Measurements from ENCODE around the gene FOXI3.
A peak's percentile ranks its signal among the peaks of the same experiment; 100 is the strongest.

FOXI3 gene

DNA sequence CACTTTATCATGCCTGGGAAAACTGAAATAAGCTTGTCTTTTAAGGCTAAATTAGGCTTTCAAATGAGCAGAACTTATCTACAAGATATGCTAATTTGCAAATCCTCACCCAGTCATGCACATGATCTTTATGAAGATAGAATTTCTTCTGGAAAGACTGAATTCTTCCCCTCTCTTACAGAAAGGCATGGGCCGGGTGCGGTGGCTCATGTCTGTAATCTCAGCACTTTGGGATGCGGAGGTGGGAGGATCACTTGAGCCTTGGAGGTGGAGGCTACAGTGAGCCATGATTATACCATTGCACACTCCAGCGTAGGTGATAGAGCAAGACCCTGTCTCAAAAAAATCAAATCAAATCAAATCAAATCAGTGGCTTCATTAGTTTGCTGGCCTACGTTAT, 11.7 kb upstream of the FOXI3 start:
- Mint-ChIP-seq H3K27me3 (ENCODE audit: low read depth) (peaks cover 9% of the 10 kb centered on the region), H3K4me1 (no peaks in the 10 kb centered on the region), H3K9me3 (no peaks in the 10 kb centered on the region), H3K27ac (no peak overlapping the region), H3K36me3 (ENCODE audit: low read depth) (no peaks in the 10 kb centered on the region), H3K4me3 (no peak overlapping the region)
- TF ChIP-seq, protein P1, sequence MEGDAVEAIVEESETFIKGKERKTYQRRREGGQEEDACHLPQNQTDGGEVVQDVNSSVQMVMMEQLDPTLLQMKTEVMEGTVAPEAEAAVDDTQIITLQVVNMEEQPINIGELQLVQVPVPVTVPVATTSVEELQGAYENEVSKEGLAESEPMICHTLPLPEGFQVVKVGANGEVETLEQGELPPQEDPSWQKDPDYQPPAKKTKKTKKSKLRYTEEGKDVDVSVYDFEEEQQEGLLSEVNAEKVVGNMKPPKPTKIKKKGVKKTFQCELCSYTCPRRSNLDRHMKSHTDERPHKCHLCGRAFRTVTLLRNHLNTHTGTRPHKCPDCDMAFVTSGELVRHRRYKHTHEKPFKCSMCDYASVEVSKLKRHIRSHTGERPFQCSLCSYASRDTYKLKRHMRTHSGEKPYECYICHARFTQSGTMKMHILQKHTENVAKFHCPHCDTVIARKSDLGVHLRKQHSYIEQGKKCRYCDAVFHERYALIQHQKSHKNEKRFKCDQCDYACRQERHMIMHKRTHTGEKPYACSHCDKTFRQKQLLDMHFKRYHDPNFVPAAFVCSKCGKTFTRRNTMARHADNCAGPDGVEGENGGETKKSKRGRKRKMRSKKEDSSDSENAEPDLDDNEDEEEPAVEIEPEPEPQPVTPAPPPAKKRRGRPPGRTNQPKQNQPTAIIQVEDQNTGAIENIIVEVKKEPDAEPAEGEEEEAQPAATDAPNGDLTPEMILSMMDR (IDR thresholded peaks at IDR 0.05; ENCODE audit: unreplicated experiment in 3 of 3): no peak

DNA sequence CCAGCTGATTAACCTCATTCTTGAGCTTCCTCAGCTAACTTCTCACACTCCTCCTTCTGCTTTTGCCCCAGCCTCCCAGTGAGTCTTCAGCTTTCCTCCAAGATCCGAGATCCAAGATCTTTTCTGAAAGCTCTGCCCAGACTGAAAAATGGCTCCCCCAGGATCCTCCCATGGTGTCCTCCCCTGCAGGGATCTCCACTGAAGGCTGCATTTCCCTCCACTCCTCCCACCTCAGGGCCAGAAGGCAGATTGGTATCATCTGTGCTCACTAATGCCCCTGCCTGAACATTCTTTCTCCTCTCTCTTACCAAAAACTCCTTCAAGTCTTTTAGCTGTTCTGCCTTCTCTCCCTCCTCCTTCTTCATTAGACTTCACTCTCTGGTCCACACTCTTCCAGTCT, 6.1 kb upstream of the FOXI3 start:
- H3K4me1 Mint-ChIP-seq: no peaks in the 10 kb centered on the region
- H3K9me3 Mint-ChIP-seq: no peaks in the 10 kb centered on the region
- TF ChIP-seq, protein P1 (IDR thresholded peaks at IDR 0.05; ENCODE audit: unreplicated experiment in 3 of 3): no peak
- H3K36me3 Mint-ChIP-seq (ENCODE audit: low read depth): no peaks in the 10 kb centered on the region
- no peak overlapping the region for H3K27ac Mint-ChIP-seq
- H3K4me3 Mint-ChIP-seq: no peak overlapping the region
- peaks cover 61% of the 10 kb centered on the region for H3K27me3 Mint-ChIP-seq (ENCODE audit: low read depth)

DNA sequence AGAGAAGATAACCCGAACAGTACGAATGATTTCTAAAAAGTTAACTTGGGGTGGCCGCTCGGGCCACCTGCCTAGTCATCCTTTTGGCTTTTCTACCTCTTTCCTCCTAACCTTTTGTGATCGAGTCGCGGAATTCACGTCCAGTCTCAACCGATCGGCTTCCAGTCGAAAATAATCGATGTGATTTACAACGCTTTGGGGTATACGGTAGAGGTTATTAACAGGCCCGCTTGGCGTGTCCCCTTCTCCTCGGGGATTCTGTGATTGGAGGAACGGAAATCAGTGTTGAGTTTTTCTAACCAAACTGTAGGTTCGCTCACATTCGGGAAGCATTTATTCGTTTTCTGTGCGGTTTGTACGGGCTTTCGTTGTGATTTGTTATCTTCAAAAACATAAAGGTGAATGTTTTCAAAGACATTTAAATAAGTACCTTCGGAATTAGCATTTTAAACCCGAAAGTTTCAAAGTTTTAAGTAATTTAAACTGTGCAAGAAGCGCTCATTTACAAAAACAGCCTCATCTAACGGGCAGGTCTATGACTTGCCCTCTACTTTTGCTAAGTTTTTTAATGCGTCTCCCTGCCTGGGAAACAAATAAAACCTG, 588 bp upstream of the FOXI3 start:
- Mint-ChIP-seq H3K36me3 (ENCODE audit: low read depth) (no peaks in the 10 kb centered on the region), H3K27me3 (ENCODE audit: low read depth) (peaks cover 94% of the 10 kb centered on the region), H3K4me1 (peaks cover 6% of the 10 kb centered on the region), H3K27ac (no peak overlapping the region), H3K4me3 (peak overlapping the region; percentile 68 to 81 (median 81)), H3K9me3 (no peaks in the 10 kb centered on the region)
- TF ChIP-seq, protein P1 (IDR thresholded peaks at IDR 0.05; ENCODE audit: unreplicated experiment in 3 of 3): no peak

DNA sequence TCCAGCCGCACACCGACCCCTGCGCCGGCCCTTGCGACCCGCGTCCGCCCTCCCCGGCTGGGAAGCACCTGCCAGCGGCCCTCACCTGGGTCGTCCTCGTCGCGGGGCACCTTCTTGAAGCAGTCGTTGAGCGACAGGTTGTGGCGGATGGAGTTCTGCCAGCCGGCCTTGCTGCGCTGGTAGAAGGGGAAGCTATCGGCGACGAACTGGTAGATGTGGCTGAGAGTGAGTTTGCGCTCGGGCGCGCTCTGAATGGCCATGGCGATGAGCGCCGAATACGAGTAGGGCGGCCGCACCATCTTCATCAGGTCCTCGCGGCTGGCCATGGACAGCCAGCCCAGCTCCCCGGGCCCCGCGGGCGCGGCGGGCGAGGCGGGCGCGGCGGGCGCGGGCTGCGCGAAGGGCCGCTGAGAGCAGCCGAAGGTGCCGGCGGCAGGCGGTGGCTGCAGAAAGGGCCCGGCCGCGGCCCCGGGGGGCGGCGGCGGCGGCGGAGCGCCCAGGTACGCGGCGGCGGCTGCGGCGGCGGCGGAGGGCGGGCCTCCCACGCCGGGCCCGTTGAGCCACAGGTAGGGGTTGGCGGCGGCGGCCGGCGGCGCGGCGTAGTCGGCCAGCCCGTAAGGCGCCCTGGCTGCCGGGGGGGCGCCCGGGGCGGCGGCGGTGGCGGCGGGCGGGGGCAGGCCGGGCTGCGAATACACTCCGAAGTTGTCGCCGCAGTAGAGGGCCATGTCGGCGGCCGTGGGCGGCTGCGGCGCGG, 505 bp downstream of the FOXI3 start:
- TF ChIP-seq, protein P1 (IDR thresholded peaks at IDR 0.05; ENCODE audit: unreplicated experiment in 3 of 3): no peak
- Mint-ChIP-seq H3K4me1 (peaks cover 6% of the 10 kb centered on the region), H3K27ac (no peak overlapping the region), H3K36me3 (ENCODE audit: low read depth) (no peaks in the 10 kb centered on the region), H3K27me3 (ENCODE audit: low read depth) (peaks cover 94% of the 10 kb centered on the region), H3K9me3 (no peaks in the 10 kb centered on the region), H3K4me3 (peak overlapping the region; percentile 69 to 78 (median 75))

DNA sequence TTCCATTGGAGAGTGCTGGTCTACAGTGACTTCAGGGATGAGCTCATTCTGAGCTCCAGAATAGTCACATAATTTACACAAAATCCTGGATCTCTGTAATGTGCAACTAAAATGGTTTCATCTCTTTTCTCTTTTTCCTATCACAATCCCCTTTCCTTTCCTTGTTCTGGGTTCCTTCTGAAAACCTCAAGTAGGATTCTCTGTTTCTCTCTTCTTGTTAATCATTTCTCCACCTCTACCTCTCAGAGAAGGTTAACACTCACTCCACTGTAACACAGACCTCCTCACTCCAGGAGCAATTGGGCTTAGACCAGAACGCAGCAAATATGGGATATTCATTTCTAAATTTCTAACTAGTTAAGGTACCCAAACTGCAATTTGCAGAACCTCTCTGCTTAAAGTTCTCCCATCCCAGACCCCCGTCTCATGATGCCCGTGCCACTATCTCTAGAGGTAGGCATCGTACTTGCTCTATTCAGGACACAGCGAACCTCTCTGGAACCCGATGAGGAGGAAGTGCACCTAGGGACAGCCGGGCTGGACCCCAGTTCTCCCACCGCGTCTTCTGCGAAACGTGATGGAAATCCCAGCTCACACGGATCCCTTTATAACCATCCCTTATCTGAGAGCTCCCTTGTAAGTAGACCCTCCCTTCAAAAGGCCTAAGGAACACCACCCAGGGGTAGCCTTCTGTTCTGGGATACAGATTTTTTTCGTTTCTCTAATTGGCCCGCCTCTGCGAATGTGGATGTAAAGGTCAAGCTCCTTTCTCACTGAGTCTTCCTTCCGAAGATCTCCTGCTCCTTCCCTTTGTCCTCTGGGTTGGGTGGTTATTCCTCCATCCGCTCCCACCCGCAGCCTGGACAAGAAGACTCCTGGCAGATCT, 1.3 kb downstream of the FOXI3 start:
- no peak overlapping the region for H3K27ac Mint-ChIP-seq
- no peaks in the 10 kb centered on the region for H3K9me3 Mint-ChIP-seq
- H3K4me1 Mint-ChIP-seq: peaks cover 6% of the 10 kb centered on the region
- H3K27me3 Mint-ChIP-seq (ENCODE audit: low read depth): peaks cover 95% of the 10 kb centered on the region
- no peaks in the 10 kb centered on the region for H3K36me3 Mint-ChIP-seq (ENCODE audit: low read depth)
- TF ChIP-seq, protein P1 (IDR thresholded peaks at IDR 0.05; ENCODE audit: unreplicated experiment in 3 of 3): no peak
- H3K4me3 Mint-ChIP-seq: peak overlapping the region; percentile 69 to 78 (median 75)
